Measurements from ENCODE around the gene SMARCAL1. TPM values are rescaled to one million over a fixed set of nuclear protein-coding genes. Genes with fewer than 3 reads are reported as not detected.

The SMARCAL1 gene
- total RNA-seq, 6 donors from 2014 or later, result 10.5 to 29.3 (median 18.3) TPM

- no peaks in the 10 kb centered on the region for H3K9me3 ChIP-seq
- DNase-seq (no peak), ATAC-seq (ENCODE audit: low FRiP score in 2 of 2) (no peak)
- no peak overlapping the region for H3K4me3 ChIP-seq
- H3K27ac ChIP-seq, result no peak overlapping the region
- H3K27me3 ChIP-seq, result no peaks in the 10 kb centered on the region
- TF ChIP-seq, protein P1, sequence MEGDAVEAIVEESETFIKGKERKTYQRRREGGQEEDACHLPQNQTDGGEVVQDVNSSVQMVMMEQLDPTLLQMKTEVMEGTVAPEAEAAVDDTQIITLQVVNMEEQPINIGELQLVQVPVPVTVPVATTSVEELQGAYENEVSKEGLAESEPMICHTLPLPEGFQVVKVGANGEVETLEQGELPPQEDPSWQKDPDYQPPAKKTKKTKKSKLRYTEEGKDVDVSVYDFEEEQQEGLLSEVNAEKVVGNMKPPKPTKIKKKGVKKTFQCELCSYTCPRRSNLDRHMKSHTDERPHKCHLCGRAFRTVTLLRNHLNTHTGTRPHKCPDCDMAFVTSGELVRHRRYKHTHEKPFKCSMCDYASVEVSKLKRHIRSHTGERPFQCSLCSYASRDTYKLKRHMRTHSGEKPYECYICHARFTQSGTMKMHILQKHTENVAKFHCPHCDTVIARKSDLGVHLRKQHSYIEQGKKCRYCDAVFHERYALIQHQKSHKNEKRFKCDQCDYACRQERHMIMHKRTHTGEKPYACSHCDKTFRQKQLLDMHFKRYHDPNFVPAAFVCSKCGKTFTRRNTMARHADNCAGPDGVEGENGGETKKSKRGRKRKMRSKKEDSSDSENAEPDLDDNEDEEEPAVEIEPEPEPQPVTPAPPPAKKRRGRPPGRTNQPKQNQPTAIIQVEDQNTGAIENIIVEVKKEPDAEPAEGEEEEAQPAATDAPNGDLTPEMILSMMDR (IDR thresholded peaks at IDR 0.05), result no peak
- TF ChIP-seq EP300 (IDR thresholded peaks at IDR 0.05) (no peak), POLR2AphosphoS5 (IDR thresholded peaks at IDR 0.05) (no peak), POLR2A (IDR thresholded peaks at IDR 0.05) (no peak)
- H3K4me1 ChIP-seq, result no peaks in the 10 kb centered on the region
- H3K36me3 ChIP-seq, result peaks cover 8 to 80% (median 31%) of the 10 kb centered on the region in 4 donors
- WGBS, 2 donors, result 100% methylated on average over 1 of the region's 1 CpG; no CpG with 5 or more reads in 1 of the 2 donors
Measured at GRCh38 chr2:216478791-216479190, 66.5 kb downstream of the SMARCAL1 start.

DNA sequence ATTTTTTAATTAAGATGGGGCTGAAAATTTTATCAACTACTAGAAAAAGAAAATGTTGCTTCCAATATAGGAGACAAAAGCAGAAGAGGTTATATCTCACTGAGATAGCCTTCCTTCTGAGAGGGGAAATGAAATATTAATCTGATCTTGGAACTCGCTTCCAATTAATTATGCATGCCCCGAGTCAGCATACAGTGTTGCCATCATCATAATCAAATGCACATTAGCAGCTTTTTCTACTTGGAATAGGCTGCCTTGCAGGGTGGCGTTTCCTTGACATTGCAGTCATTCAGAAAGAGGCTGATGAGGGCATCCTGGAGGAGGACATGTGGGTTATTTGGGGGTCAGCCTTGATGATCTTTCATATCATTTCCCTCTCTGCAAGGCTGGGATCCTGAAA is 67.9 kb downstream of the SMARCAL1 start:
- ATAC-seq (ENCODE audit: low FRiP score in 2 of 2), result no peak
- H3K4me1 ChIP-seq, result no peaks in the 10 kb centered on the region
- WGBS, 2 donors, result 84 to 91% methylated on average over 3 of the region's 3 CpGs

GRCh38 chr2:216482640-216483039 is 70.4 kb downstream of the SMARCAL1 start:
- H3K27ac ChIP-seq, result no peak overlapping the region
- no peaks in the 10 kb centered on the region for H3K4me1 ChIP-seq
- ATAC-seq (ENCODE audit: low FRiP score in 2 of 2) (no peak), DNase-seq (no peak)
- TF ChIP-seq EP300 (IDR thresholded peaks at IDR 0.05) (no peak), POLR2A (IDR thresholded peaks at IDR 0.05) (no peak), POLR2AphosphoS5 (IDR thresholded peaks at IDR 0.05) (no peak)
- H3K4me3 ChIP-seq, result no peak overlapping the region
- H3K9me3 ChIP-seq, result no peaks in the 10 kb centered on the region
- peaks cover 6 to 51% (median 23%) of the 10 kb centered on the region in 4 donors for H3K36me3 ChIP-seq
- no peaks in the 10 kb centered on the region for H3K27me3 ChIP-seq
- 74 to 91% methylated on average over 2 of the region's 2 CpGs for WGBS, 2 donors

More for the DNA sequence above, 67.9 kb downstream of the SMARCAL1 start:
- Histone ChIP-seq H3K27ac (no peak overlapping the region), H3K4me3 (no peak overlapping the region), H3K36me3 (peaks cover 8 to 75% (median 30%) of the 10 kb centered on the region in 4 donors), H3K27me3 (no peaks in the 10 kb centered on the region), H3K9me3 (no peaks in the 10 kb centered on the region)
- DNase-seq, result no peak
- TF ChIP-seq, protein P1 (IDR thresholded peaks at IDR 0.05), result no peak
- TF ChIP-seq POLR2A (IDR thresholded peaks at IDR 0.05) (no peak), EP300 (IDR thresholded peaks at IDR 0.05) (no peak), POLR2AphosphoS5 (IDR thresholded peaks at IDR 0.05) (no peak)

GRCh38 chr2:216485237-216485636 is 73.0 kb downstream of the SMARCAL1 start:
- no peaks in the 10 kb centered on the region for H3K9me3 ChIP-seq
- H3K36me3 ChIP-seq, result peaks cover 0 to 26% (median 12%) of the 10 kb centered on the region in 4 donors
- no peaks in the 10 kb centered on the region for H3K27me3 ChIP-seq
- H3K4me3 ChIP-seq, result no peak overlapping the region
- DNase-seq (no peak), ATAC-seq (ENCODE audit: low FRiP score in 2 of 2) (no peak)
- WGBS, 2 donors, result 70 to 86% methylated on average over 3 of the region's 3 CpGs
- no peak for TF ChIP-seq EP300 (IDR thresholded peaks at IDR 0.05)
- TF ChIP-seq POLR2AphosphoS5 (IDR thresholded peaks at IDR 0.05), result no peak
- TF ChIP-seq, protein P1 (IDR thresholded peaks at IDR 0.05), result no peak
- no peak for TF ChIP-seq POLR2A (IDR thresholded peaks at IDR 0.05)
- no peak overlapping the region for H3K27ac ChIP-seq
- no peaks in the 10 kb centered on the region for H3K4me1 ChIP-seq

- TF ChIP-seq POLR2AphosphoS5 (IDR thresholded peaks at IDR 0.05) (no peak), EP300 (IDR thresholded peaks at IDR 0.05) (no peak), POLR2A (IDR thresholded peaks at IDR 0.05) (no peak)
- TF ChIP-seq, protein P1 (IDR thresholded peaks at IDR 0.05), result no peak
- H3K4me1 ChIP-seq, result no peaks in the 10 kb centered on the region
- no peaks in the 10 kb centered on the region for H3K9me3 ChIP-seq
- H3K27ac ChIP-seq, result no peak overlapping the region
- WGBS, 2 donors, result 57 to 72% methylated on average over 5 of the region's 5 CpGs
- H3K4me3 ChIP-seq, result no peak overlapping the region
- peaks cover 0 to 20% (median 9%) of the 10 kb centered on the region in 4 donors for H3K36me3 ChIP-seq
- peak in 1 of 2 donors; percentile 53 for ATAC-seq (ENCODE audit: low FRiP score in 2 of 2)
- H3K27me3 ChIP-seq, result no peaks in the 10 kb centered on the region
- no peak for DNase-seq
Measured at GRCh38 chr2:216485745-216486144, 73.5 kb downstream of the SMARCAL1 start.
